HepG2 (cell line): ENCODE results near the gene COG5. TPM values are rescaled to one million over a fixed set of nuclear protein-coding genes. Genes with fewer than 3 reads are reported as not detected.

Experiments used
- ATAC-seq: fragments of 200-7000 bp; cut with Tn5 transposase; 3 replicates; pipeline ENCODE4 v1.9.1; 2020; ENCODE audit warnings: mild to moderate bottlenecking, moderate library complexity
- BruUV-seq: library from RNA; stranded (reverse); fragments of 400-500 nt; replicated peaks from 2 replicates; lab custom pipeline; 2021; lab: Mats Ljungman, UMichigan
- CTCF ChIA-PET: fragments of 300-600 bp; formaldehyde crosslinking; extraction: SDS; loops from one replicate; lab custom pipeline; 2021; ENCODE audit warnings: low total read pairs, inconsistent platforms, low intra/inter-chr PET ratio; lab: Yijun Ruan, JAX
- POLR2A ChIA-PET: fragments of 350-600 bp; sonication (Branson Sonifier 250); formaldehyde crosslinking; loops from one replicate; lab custom pipeline; 2020; ENCODE audit warnings: antibody characterized with exemption, inconsistent platforms; lab: Yijun Ruan, JAX
- DNase-seq: peaks from one replicate; pipeline ENCODE4 v3.0.0-alpha.2; 2015; ENCODE audit warnings: low spot score
- FAIRE-seq: peaks from 3 replicates; lab custom pipeline; 2011; peaks lifted over from hg19 to GRCh38; lab: Jason Lieb, UNC
- H2AFZ ChIP-seq: one replicate; pipeline ENCODE4 v1.6.1; 2011; ENCODE audit warnings: low read length, inconsistent platforms
- H3K27ac ChIP-seq: fragments of 300-600 bp; 3 replicates; pipeline ENCODE4 v1.8.0; 2011; ENCODE audit warnings: mixed run types, mild to moderate bottlenecking, mixed read lengths, low read length, inconsistent platforms; ENCODE audit not compliant: insufficient read depth; ENCODE audit errors: extremely low read length
- H3K27me3 ChIP-seq, 2 experiments: fragments of 200-600 bp in 1 of 2; 2 replicates in 1 of 2; 3 replicates in 1 of 2; pipeline versions ENCODE4 v1.6.0 to v1.8.0; 2011; ENCODE audit warnings: low read length in 2 of 2, mild to moderate bottlenecking in 2 of 2, moderate library complexity in 2 of 2, inconsistent platforms in 1 of 2; ENCODE audit not compliant: insufficient read depth in 2 of 2, control insufficient read depth in 1 of 2
- H3K36me3 ChIP-seq, 2 experiments: fragments of 200-600 bp in 1 of 2; replicated peaks in 1 of 2; 2 replicates in 1 of 2; 3 replicates in 1 of 2; pipeline versions ENCODE4 v1.5.1 to v1.8.0; 2011; ENCODE audit warnings: low read length in 2 of 2, inconsistent platforms in 1 of 2; ENCODE audit not compliant: insufficient read depth in 2 of 2, control insufficient read depth in 1 of 2
- H3K4me1 ChIP-seq: 2 replicates; pipeline ENCODE4 v1.5.1; 2012; ENCODE audit warnings: low read length, inconsistent platforms; ENCODE audit not compliant: insufficient read depth
- H3K4me2 ChIP-seq: 2 replicates; pipeline ENCODE4 v1.6.0; 2011; ENCODE audit warnings: low read depth, low read length, inconsistent platforms
- H3K4me3 ChIP-seq, 3 experiments: fragments of 200-600 bp in 1 of 3; sonication (generic), shearing (Covaris generic) in 1 of 3; replicated peaks in 1 of 3; 2 replicates each; pipeline ENCODE4 v1.5.1; 2011 to 2016; ENCODE audit warnings: low read length in 3 of 3, inconsistent platforms in 2 of 3, low read depth in 2 of 3, mild to moderate bottlenecking in 2 of 3, control low read depth in 1 of 3, mixed read lengths in 1 of 3; ENCODE audit not compliant: insufficient read depth in 1 of 3
- H3K79me2 ChIP-seq: one replicate; pipeline ENCODE4 v1.6.1; 2011; ENCODE audit warnings: low read length, inconsistent platforms; ENCODE audit not compliant: insufficient read depth
- H3K9ac ChIP-seq: 2 replicates; pipeline ENCODE4 v1.6.0; 2011; ENCODE audit warnings: mild to moderate bottlenecking, low read depth, low read length, inconsistent platforms; ENCODE audit not compliant: insufficient read depth
- H3K9me3 ChIP-seq: 2 replicates; pipeline ENCODE4 v1.5.1; 2012; ENCODE audit warnings: mild to moderate bottlenecking, low read length
- H4K20me1 ChIP-seq: 2 replicates; pipeline ENCODE4 v1.6.0; 2011; ENCODE audit warnings: inconsistent platforms, mild to moderate bottlenecking, low read length, moderate library complexity; ENCODE audit not compliant: insufficient read depth
- HDAC6 ChIP-seq: fragments of 200-600 bp; sonication (generic); IDR thresholded peaks from 2 replicates; pipeline ENCODE4 v1.7.0; 2017; ENCODE audit warnings: mild to moderate bottlenecking, antibody characterized with exemption, low read length, low read depth
- KDM1A ChIP-seq: IDR thresholded peaks from 2 replicates; pipeline ENCODE4 v1.6.1; 2016; ENCODE audit warnings: missing compliant biosample characterization
- PITX1 ChIP-seq: sonication (generic); formaldehyde crosslinking; IDR thresholded peaks from 2 replicates; pipeline ENCODE4 v1.5.1; 2020; ENCODE audit warnings: mild to moderate bottlenecking, missing genetic modification reagents
- SMARCE1 ChIP-seq: fragments of 450-650 bp; IDR thresholded peaks from 2 replicates; pipeline ENCODE4 v1.6.1; 2017; ENCODE audit warnings: borderline replicate concordance
- ZNF138 ChIP-seq: sonication (generic); formaldehyde crosslinking; IDR thresholded peaks from 2 replicates; pipeline ENCODE4 v1.5.0; 2020; ENCODE audit warnings: mild to moderate bottlenecking, low read depth, missing genetic modification reagents
- ZNF777 ChIP-seq: sonication (generic); formaldehyde crosslinking; IDR thresholded peaks from 2 replicates; pipeline ENCODE4 v1.4.0; 2020; ENCODE audit warnings: missing genetic modification reagents
- WGBS: methylation state at CpG from one replicate; pipeline ENCODE4 v1.1.6; 2017; ENCODE audit warnings: low lambda C conversion rate; 5-methylcytosine and 5-hydroxymethylcytosine counted together
- in situ Hi-C: cut with HindIII; loops from 2 replicates; pipeline ENCODE4 v1.10.0; 2017; ENCODE audit warnings: low pct_unique_long_range_greater_than_20kb; ENCODE audit not compliant: extremely low pct_ligation_motif_present
- intact Hi-C: fragments of 100-400 bp; cut with micrococcal nuclease; formaldehyde crosslinking; loops from one replicate; pipeline ENCODE4 v1.10.0; 2022; ENCODE audit not compliant: unreplicated experiment
- polyA plus RNA-seq, 8 experiments: library from polyadenylated mRNA; depleted of rRNA in 3 of 8; stranded (reverse) in 7 of 8; unstranded in 1 of 8; fragments of >200 nt; fragmentation: Illumina TruSeq in 4 of 8; extraction: Trizol in 4 of 8; gene quantifications; 2 replicates each; pipeline versions ENCODE4 v1.2.1 to v1.2.3, GENCODE V29; 2011 to 2016; ENCODE audit warnings: low read depth in 4 of 8, missing spikeins in 1 of 8, mixed read lengths in 1 of 8; ENCODE audit not compliant: insufficient read depth in 1 of 8
- total RNA-seq, 5 experiments: library from RNA; depleted of rRNA; stranded (reverse); fragments of >200 nt; fragmentation: Illumina TruSeq; extraction: Trizol; gene quantifications; 2 replicates each; pipeline ENCODE4 v1.2.3, GENCODE V29; 2016; ENCODE audit warnings: low read depth in 1 of 5
- TF ChIP-seq, protein P1 (sequence below): sonication (generic); formaldehyde crosslinking; IDR thresholded peaks from 2 replicates; pipeline ENCODE4 v1.4.0; 2020; ENCODE audit warnings: missing genetic modification reagents
- TF ChIP-seq, protein P2 (sequence below): sonication (generic); formaldehyde crosslinking; IDR thresholded peaks from 2 replicates; pipeline ENCODE4 v1.9.0; 2021; ENCODE audit warnings: mild to moderate bottlenecking, missing genetic modification reagents
- TF ChIP-seq, protein P3 (sequence below): sonication (generic); formaldehyde crosslinking; IDR thresholded peaks from 2 replicates; pipeline ENCODE4 v1.8.0; 2023; ENCODE audit warnings: mild to moderate bottlenecking, missing genetic modification reagents
- TF ChIP-seq, protein P4 (sequence below): sonication (generic); formaldehyde crosslinking; IDR thresholded peaks from 2 replicates; pipeline ENCODE4 v1.4.0; 2020; ENCODE audit warnings: missing genetic modification reagents, mild to moderate bottlenecking, borderline replicate concordance

The COG5 gene
- total and polyA plus RNA-seq, 2 of the 13 experiments (the other 11 are each of a cell fraction or from before 2014, with no cell fraction given), result 20.4 to 31.3 TPM

DNA sequence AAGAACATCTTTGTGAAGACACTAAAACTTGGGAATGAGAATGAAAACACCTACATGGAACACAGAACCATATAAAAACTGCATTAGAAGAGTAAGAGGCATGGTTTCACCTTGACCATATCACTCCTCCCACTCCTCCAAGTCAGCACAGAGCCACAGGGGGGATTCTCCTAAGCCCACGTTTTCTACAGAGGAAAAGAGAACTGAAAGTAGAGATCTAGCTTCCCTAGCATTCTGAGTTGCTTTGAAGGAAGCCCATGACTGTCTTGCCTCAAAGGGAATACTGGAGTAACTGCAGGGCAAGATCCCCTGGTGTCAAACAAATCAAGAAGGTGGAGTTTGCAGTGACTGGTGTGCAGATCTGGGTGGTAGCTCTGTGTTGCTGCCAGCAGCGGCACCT lies 351.0 kb downstream of the COG5 start:
- H3K9ac ChIP-seq, result no peak overlapping the region
- CTCF ChIA-PET, result no interaction called here
- H4K20me1 ChIP-seq, result no peaks in the 10 kb centered on the region
- H3K4me1 ChIP-seq, result no peaks in the 10 kb centered on the region
- H3K27me3 ChIP-seq, result no peaks in the 10 kb centered on the region
- no peak overlapping the region for H3K4me3 ChIP-seq
- H3K36me3 ChIP-seq, result peaks cover 6 to 26% of the 10 kb centered on the region in 2 experiments
- H2AFZ ChIP-seq, result no peak overlapping the region
- DNase-seq (no peak), FAIRE-seq (no peak), ATAC-seq (no peak)
- BruUV-seq, result no TSS peak
- TF ChIP-seq ZNF777 (CRISPR knock-in tag) (no peak), SMARCE1 (no peak), KDM1A (no peak), PITX1 (CRISPR knock-in tag) (no peak), HDAC6 (no peak), ZNF138 (CRISPR knock-in tag) (no peak)
- TF ChIP-seq, protein P1, sequence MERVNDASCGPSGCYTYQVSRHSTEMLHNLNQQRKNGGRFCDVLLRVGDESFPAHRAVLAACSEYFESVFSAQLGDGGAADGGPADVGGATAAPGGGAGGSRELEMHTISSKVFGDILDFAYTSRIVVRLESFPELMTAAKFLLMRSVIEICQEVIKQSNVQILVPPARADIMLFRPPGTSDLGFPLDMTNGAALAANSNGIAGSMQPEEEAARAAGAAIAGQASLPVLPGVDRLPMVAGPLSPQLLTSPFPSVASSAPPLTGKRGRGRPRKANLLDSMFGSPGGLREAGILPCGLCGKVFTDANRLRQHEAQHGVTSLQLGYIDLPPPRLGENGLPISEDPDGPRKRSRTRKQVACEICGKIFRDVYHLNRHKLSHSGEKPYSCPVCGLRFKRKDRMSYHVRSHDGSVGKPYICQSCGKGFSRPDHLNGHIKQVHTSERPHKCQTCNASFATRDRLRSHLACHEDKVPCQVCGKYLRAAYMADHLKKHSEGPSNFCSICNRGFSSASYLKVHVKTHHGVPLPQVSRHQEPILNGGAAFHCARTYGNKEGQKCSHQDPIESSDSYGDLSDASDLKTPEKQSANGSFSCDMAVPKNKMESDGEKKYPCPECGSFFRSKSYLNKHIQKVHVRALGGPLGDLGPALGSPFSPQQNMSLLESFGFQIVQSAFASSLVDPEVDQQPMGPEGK (CRISPR knock-in tag), result no peak
- TF ChIP-seq, protein P2, sequence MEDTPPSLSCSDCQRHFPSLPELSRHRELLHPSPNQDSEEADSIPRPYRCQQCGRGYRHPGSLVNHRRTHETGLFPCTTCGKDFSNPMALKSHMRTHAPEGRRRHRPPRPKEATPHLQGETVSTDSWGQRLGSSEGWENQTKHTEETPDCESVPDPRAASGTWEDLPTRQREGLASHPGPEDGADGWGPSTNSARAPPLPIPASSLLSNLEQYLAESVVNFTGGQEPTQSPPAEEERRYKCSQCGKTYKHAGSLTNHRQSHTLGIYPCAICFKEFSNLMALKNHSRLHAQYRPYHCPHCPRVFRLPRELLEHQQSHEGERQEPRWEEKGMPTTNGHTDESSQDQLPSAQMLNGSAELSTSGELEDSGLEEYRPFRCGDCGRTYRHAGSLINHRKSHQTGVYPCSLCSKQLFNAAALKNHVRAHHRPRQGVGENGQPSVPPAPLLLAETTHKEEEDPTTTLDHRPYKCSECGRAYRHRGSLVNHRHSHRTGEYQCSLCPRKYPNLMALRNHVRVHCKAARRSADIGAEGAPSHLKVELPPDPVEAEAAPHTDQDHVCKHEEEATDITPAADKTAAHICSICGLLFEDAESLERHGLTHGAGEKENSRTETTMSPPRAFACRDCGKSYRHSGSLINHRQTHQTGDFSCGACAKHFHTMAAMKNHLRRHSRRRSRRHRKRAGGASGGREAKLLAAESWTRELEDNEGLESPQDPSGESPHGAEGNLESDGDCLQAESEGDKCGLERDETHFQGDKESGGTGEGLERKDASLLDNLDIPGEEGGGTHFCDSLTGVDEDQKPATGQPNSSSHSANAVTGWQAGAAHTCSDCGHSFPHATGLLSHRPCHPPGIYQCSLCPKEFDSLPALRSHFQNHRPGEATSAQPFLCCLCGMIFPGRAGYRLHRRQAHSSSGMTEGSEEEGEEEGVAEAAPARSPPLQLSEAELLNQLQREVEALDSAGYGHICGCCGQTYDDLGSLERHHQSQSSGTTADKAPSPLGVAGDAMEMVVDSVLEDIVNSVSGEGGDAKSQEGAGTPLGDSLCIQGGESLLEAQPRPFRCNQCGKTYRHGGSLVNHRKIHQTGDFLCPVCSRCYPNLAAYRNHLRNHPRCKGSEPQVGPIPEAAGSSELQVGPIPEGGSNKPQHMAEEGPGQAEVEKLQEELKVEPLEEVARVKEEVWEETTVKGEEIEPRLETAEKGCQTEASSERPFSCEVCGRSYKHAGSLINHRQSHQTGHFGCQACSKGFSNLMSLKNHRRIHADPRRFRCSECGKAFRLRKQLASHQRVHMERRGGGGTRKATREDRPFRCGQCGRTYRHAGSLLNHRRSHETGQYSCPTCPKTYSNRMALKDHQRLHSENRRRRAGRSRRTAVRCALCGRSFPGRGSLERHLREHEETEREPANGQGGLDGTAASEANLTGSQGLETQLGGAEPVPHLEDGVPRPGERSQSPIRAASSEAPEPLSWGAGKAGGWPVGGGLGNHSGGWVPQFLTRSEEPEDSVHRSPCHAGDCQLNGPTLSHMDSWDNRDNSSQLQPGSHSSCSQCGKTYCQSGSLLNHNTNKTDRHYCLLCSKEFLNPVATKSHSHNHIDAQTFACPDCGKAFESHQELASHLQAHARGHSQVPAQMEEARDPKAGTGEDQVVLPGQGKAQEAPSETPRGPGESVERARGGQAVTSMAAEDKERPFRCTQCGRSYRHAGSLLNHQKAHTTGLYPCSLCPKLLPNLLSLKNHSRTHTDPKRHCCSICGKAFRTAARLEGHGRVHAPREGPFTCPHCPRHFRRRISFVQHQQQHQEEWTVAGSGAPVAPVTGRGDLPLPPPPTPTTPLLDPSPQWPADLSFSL (CRISPR knock-in tag), result no peak
- TF ChIP-seq, protein P3, sequence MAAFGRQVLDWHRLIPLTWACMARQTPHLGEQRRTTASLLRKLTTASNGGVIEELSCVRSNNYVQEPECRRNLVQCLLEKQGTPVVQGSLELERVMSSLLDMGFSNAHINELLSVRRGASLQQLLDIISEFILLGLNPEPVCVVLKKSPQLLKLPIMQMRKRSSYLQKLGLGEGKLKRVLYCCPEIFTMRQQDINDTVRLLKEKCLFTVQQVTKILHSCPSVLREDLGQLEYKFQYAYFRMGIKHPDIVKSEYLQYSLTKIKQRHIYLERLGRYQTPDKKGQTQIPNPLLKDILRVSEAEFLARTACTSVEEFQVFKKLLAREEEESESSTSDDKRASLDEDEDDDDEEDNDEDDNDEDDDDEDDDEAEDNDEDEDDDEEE (CRISPR knock-in tag), result no peak
- TF ChIP-seq, protein P4, sequence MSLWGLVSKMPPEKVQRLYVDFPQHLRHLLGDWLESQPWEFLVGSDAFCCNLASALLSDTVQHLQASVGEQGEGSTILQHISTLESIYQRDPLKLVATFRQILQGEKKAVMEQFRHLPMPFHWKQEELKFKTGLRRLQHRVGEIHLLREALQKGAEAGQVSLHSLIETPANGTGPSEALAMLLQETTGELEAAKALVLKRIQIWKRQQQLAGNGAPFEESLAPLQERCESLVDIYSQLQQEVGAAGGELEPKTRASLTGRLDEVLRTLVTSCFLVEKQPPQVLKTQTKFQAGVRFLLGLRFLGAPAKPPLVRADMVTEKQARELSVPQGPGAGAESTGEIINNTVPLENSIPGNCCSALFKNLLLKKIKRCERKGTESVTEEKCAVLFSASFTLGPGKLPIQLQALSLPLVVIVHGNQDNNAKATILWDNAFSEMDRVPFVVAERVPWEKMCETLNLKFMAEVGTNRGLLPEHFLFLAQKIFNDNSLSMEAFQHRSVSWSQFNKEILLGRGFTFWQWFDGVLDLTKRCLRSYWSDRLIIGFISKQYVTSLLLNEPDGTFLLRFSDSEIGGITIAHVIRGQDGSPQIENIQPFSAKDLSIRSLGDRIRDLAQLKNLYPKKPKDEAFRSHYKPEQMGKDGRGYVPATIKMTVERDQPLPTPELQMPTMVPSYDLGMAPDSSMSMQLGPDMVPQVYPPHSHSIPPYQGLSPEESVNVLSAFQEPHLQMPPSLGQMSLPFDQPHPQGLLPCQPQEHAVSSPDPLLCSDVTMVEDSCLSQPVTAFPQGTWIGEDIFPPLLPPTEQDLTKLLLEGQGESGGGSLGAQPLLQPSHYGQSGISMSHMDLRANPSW, result no peak
- no peak overlapping the region for H3K27ac ChIP-seq
- no peaks in the 10 kb centered on the region for H3K79me2 ChIP-seq
- 93% methylated on average over 2 of the region's 2 CpGs for WGBS
- intact Hi-C loops, result no loop called here
- no peak overlapping the region for H3K4me2 ChIP-seq
- in situ Hi-C loops, result loop anchor here (25.0 kb wide), 2 partner anchors 500 to 675 kb away; partner anchors contain the start of gene DLD
- no peaks in the 10 kb centered on the region for H3K9me3 ChIP-seq
- POLR2A ChIA-PET, result interaction anchor here (1.6 kb wide), 1 partner anchor 45 kb away, joined by 7 read pairs; the partner anchor contains the start of gene HBP1
